H54 (cell line): Measurements from ENCODE around the gene OLFM4.
"Not testable (repeated sequence)": the region's sequence is repeated elsewhere in the genome, so short reads cannot be mapped to it uniquely, and the experiment has no call there.

ENCODE experiments used
- DNase-seq: peaks from one replicate; pipeline ENCODE4 v3.0.0; 2011; ENCODE audit warnings: low spot score, mixed read lengths; ENCODE audit not compliant: insufficient read length
- FAIRE-seq: peaks from 3 replicates; lab custom pipeline; 2011; peaks lifted over from hg19 to GRCh38; lab: Jason Lieb, UNC
- POLR2A ChIP-seq: IDR thresholded peaks from 2 replicates; pipeline ENCODE4 v1.6.1; 2011; ENCODE audit warnings: low read depth, mild to moderate bottlenecking, low read length

The OLFM4 gene

DNA sequence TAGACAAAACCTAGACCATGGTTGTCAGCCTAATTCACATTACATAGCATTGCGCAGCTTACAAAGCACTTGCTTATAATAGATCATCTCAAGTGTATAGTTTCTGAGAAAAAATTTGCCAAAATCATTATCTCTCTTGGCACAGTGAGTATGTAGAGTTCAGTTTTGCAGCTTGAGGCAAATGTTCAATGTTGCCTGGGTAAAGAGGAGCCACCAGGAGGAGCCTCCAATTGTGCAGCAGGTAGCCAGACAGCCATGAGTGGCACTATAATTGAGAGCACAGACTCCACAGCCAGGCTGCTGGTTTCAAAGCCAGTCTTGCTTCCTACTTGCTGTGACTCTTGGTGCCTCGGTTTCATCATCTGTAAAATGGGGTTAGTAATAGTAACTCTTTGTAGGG lies 24.0 kb upstream of the OLFM4 start:
- no peak for DNase-seq
- TF ChIP-seq POLR2A, result no peak
- no peak for FAIRE-seq

GRCh38 chr13:53005626-53006025 lies 23.0 kb upstream of the OLFM4 start:
- FAIRE-seq (no peak), DNase-seq (no peak)
- no peak for TF ChIP-seq POLR2A

- no peak for TF ChIP-seq POLR2A
- FAIRE-seq (no peak), DNase-seq (no peak)
Observed at GRCh38 chr13:53007872-53008271, 20.7 kb upstream of the OLFM4 start.

GRCh38 chr13:53010374-53011105 lies 18.1 kb upstream of the OLFM4 start:
- no peak for TF ChIP-seq POLR2A
- DNase-seq (no peak), FAIRE-seq (no peak)

DNA sequence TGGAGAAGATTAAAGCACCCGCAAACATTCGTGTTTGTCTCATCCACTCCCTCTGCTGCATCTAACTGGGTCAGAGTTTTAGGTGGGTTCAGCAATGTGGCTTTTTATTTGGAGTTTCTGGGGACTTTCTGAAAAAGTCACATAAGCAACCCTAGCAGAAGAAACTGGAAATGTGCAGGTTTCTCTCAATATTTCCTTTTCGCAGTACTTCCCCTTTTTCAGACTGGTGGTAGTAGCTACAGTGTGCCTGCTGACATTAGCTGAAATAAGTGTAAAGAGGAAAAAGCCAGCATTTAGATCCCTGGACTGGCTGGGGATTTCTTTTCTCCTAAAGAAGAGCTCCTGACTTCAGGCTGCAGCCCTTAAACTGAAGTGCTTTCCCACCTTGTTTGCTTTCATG lies 15.9 kb upstream of the OLFM4 start:
- DNase-seq, result no peak
- no peak for TF ChIP-seq POLR2A
- FAIRE-seq, result no peak

- FAIRE-seq, result no peak
- no peak for DNase-seq
- no peak for TF ChIP-seq POLR2A
Observed at GRCh38 chr13:53013113-53013512, 15.5 kb upstream of the OLFM4 start.

- FAIRE-seq, DNase-seq: not testable (repeated sequence)
Observed at GRCh38 chr13:53014018-53014417, 14.6 kb upstream of the OLFM4 start.

- no peak for TF ChIP-seq POLR2A
Observed at GRCh38 chr13:53014495-53015443, 13.8 kb upstream of the OLFM4 start.

DNA sequence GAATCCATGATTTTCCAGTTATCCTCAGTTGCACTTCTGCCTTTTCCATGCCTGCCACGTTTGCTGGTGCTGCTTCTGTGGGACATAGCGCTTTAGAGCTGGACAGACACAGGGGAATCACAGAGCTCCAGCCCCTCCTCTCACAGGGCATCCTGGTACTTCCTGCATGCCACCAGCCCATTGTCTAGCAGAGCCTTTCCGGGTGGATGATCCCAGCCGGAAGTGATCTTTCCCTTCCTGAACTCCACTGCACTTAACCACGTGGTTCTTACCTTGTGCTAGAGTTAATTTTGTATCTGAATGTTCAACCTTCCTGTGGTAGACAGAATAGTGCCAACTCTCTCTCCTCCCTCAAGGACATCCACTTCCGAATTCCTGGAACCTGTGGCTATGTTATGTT lies 12.6 kb upstream of the OLFM4 start:
- no peak for TF ChIP-seq POLR2A
- FAIRE-seq (no peak), DNase-seq (no peak)

More at GRCh38 chr13:53014495-53015443, 13.8 kb upstream of the OLFM4 start:
- FAIRE-seq (no peak), DNase-seq (no peak)

DNA sequence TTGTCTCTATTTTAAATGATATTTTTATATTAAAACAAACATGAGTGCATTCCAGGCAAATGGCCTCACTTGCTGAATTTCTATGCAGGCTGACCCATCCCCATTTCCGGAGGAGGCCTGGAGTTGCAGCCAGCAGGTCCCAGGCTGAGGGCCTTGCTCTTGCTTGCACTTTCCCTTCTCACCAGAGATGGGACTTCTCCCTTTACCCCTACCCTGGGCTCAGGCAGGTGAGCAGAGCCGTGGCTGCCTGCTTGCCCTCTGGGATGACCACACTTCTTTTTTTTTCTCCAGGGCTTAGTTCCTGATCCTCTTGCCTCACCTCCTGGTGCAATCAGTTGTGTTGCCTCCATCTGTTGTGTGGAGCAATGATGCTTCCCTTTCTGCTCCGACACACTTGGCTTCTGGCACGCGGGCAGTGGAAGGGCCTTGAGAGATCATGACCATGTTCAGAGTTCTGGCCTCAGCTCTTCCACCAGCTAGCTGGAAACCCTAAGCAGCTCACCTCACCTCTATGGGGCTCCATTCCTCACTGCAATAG lies 11.1 kb upstream of the OLFM4 start:
- FAIRE-seq (no peak), DNase-seq (no peak)
- no peak for TF ChIP-seq POLR2A

GRCh38 chr13:53018690-53019647 lies 9.6 kb upstream of the OLFM4 start:
- FAIRE-seq (no peak), DNase-seq (no peak)
- TF ChIP-seq POLR2A, result no peak

DNA sequence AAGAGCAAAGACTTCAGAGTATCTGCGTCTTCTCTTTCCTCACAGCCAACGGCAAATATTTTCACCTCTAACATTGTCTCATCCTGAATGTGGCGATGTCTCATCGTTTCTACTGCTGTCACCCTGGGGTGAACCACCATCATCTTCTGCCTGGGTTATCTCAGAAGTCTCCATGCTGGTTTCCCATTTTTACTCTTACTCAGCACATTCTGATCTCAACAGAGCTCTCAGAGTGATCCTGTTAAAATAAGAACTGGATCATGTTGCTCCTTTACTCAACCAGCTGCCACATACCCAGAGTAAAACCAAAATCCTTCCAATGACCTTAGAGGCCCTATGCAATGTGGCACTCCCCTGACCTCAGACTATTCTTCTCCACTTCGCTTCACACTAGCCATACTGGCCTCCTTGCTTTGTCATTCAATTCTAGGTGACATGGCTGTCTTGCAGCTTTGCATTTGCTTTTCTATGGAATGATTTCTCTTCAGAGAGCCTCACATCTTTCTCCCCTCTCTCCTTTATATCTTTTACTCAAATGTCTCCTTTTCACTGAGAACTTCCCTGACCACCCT lies 7.8 kb upstream of the OLFM4 start:
- no peak for DNase-seq
- no peak for TF ChIP-seq POLR2A
- no peak for FAIRE-seq

- DNase-seq, result no peak
- TF ChIP-seq POLR2A, result no peak
- FAIRE-seq, result no peak
Observed at GRCh38 chr13:53023246-53023645, 5.4 kb upstream of the OLFM4 start.

DNA sequence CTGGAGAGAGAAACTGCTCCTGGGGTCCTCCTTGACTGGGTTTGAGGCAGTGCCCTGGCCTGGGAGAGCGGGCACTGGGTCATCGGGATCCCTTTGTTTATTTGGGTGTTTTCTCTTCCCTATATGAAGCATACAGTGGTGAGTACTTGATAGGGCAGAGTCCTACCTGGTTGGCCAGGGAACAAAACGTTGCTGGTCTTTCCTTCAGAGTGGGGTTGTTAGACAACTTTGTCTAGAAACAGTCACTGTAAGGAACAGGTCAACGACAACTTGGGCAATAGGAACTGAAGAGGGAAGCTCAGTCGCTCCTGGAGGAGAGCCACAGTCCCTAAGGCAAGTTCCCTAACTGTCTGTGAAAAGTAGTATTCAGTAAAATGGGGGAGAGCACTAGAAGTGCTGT lies 550 bp upstream of the OLFM4 start:
- no peak for TF ChIP-seq POLR2A
- no peak for FAIRE-seq
- no peak for DNase-seq
